ENCODE results near the gene TMEM205. TPM values are rescaled to one million over a fixed set of nuclear protein-coding genes. Genes with fewer than 3 reads are reported as not detected.

The TMEM205 gene
- total and polyA plus RNA-seq, 2 of the 13 experiments (the other 11 are each of a cell fraction or from before 2014, with no cell fraction given), result 45.5 to 98.7 TPM

DNA sequence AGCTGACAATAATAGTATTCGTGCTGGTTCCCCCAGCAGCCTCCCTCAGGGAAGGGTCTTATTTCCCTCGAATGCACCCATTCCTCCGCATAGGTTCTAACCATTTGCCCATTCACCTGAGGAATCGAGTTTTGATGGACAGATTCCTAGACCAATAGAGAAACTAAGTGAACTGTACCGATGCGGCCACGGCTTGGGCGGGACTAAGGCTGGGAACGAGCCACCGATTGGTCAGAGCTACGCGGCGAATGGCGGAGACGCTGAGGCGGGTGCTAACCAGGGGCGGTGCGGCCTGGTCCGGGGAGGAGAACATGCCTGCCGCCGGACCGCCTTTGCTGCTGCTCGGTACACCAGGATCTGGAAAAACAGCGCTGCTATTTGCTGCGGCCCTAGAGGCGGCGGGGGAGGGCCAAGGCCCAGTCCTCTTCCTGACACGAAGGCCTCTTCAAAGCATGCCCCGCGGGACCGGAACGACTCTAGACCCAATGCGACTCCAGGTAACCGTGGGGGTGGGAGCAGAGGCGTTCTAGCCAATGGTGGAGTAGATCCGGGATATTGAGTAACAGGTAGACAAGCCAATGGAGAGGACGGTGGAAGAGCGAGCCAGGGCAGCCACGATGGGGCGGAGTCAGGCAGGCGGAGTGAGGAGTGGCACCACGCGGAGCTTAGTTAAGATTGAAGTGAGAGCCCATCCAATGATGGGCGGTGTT is 28.5 kb upstream of the TMEM205 start, which contains the start of gene SWSAP1 (continued):
- TF ChIP-seq HCFC1 (IDR thresholded peaks at IDR 0.05; ENCODE audit: low read depth, low read length) (peak; percentile 33; the same call in 1 of the 2 replicates), MATR3 (CRISPR knock-in tag; IDR thresholded peaks at IDR 0.05) (no peak), RNF219 (CRISPR knock-in tag; IDR thresholded peaks at IDR 0.05) (no peak), PHF8 (CRISPR knock-in tag; IDR thresholded peaks at IDR 0.05) (peak; percentile 99), ZBTB20 (CRISPR knock-in tag; IDR thresholded peaks at IDR 0.05; ENCODE audit: borderline replicate concordance, low read depth) (no peak), AHDC1 (CRISPR knock-in tag; IDR thresholded peaks at IDR 0.05; ENCODE audit: borderline replicate concordance) (no peak), IRF2 (CRISPR knock-in tag; IDR thresholded peaks at IDR 0.05) (peak; percentile 33; the same call in 1 of the 2 replicates), NFE2L2 (IDR thresholded peaks at IDR 0.05; ENCODE audit: low read length) (no peak), KAT2B (IDR thresholded peaks at IDR 0.05; ENCODE audit: borderline replicate concordance, low read depth, low read length) (no peak), TARDBP (CRISPR knock-in tag; IDR thresholded peaks at IDR 0.05) (0 out of 2 replicates have a peak, but pooled peaks have one; percentile 18), NKX3-1 (CRISPR knock-in tag; IDR thresholded peaks at IDR 0.05) (peak; percentile 24; the same call in 1 of the 2 replicates), ZBTB25 (CRISPR knock-in tag; IDR thresholded peaks at IDR 0.05) (peak; percentile 67; the same call in 1 of the 2 replicates), ZNF33B (CRISPR knock-in tag; IDR thresholded peaks at IDR 0.05) (no peak; the same call in 1 of the 2 replicates)
- TF ChIP-seq, protein P1, sequence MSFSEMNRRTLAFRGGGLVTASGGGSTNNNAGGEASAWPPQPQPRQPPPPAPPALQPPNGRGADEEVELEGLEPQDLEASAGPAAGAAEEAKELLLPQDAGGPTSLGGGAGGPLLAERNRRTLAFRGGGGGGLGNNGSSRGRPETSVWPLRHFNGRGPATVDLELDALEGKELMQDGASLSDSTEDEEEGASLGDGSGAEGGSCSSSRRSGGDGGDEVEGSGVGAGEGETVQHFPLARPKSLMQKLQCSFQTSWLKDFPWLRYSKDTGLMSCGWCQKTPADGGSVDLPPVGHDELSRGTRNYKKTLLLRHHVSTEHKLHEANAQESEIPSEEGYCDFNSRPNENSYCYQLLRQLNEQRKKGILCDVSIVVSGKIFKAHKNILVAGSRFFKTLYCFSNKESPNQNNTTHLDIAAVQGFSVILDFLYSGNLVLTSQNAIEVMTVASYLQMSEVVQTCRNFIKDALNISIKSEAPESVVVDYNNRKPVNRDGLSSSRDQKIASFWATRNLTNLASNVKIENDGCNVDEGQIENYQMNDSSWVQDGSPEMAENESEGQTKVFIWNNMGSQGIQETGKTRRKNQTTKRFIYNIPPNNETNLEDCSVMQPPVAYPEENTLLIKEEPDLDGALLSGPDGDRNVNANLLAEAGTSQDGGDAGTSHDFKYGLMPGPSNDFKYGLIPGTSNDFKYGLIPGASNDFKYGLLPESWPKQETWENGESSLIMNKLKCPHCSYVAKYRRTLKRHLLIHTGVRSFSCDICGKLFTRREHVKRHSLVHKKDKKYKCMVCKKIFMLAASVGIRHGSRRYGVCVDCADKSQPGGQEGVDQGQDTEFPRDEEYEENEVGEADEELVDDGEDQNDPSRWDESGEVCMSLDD (CRISPR knock-in tag; IDR thresholded peaks at IDR 0.05; ENCODE audit: borderline replicate concordance), result no peak
- TF ChIP-seq, protein P2, sequence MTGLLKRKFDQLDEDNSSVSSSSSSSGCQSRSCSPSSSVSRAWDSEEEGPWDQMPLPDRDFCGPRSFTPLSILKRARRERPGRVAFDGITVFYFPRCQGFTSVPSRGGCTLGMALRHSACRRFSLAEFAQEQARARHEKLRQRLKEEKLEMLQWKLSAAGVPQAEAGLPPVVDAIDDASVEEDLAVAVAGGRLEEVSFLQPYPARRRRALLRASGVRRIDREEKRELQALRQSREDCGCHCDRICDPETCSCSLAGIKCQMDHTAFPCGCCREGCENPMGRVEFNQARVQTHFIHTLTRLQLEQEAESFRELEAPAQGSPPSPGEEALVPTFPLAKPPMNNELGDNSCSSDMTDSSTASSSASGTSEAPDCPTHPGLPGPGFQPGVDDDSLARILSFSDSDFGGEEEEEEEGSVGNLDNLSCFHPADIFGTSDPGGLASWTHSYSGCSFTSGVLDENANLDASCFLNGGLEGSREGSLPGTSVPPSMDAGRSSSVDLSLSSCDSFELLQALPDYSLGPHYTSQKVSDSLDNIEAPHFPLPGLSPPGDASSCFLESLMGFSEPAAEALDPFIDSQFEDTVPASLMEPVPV (CRISPR knock-in tag; IDR thresholded peaks at IDR 0.05), result no peak; the same call in 1 of the 2 replicates
